OCI-LY3 (cell line): ENCODE data around the gene KIF17.

ENCODE experiments used
- H2AFZ ChIP-seq: fragments of 200-600, 300-600 bp; shearing (Covaris generic); 2 replicates; pipeline ENCODE4 v1.6.0; 2014; ENCODE audit warnings: antibody characterized with exemption, low read depth, low read length
- H3K27ac ChIP-seq: fragments of 200-600, 300-600 bp; sonication (generic); 2 replicates; pipeline ENCODE4 v1.5.1; 2014; ENCODE audit warnings: mild to moderate bottlenecking, low read length, moderate library complexity, mixed read lengths
- H3K27me3 ChIP-seq: fragments of 200-600, 300-600 bp; sonication (generic); 2 replicates; pipeline ENCODE4 v1.6.1; 2014; ENCODE audit warnings: low read depth, low read length, mixed read lengths
- H3K36me3 ChIP-seq: fragments of 200-600, 300-600 bp; sonication (generic); replicated peaks from 2 replicates; pipeline ENCODE3; 2014; ENCODE audit warnings: low read depth, low read length, mixed read lengths
- H3K4me1 ChIP-seq: fragments of 300-600, 200-600 bp; sonication (generic); 2 replicates; pipeline ENCODE4 v1.6.1; 2014; ENCODE audit warnings: low read length, mixed read lengths
- H3K4me2 ChIP-seq: fragments of 200-600, 300-600 bp; sonication (generic); 2 replicates; pipeline ENCODE4 v1.6.1; 2014; ENCODE audit warnings: low read length, mixed read lengths
- H3K4me3 ChIP-seq: fragments of 300-600, 200-600 bp; sonication (generic); 2 replicates; pipeline ENCODE4 v1.5.1; 2014; ENCODE audit warnings: antibody characterized with exemption, mild to moderate bottlenecking, low read length, moderate library complexity
- H3K79me2 ChIP-seq: fragments of 300-600, 200-600 bp; shearing (Covaris generic); 2 replicates; pipeline ENCODE4 v1.6.1; 2014; ENCODE audit warnings: mild to moderate bottlenecking, low read length, mixed read lengths
- H3K9ac ChIP-seq: fragments of 300-600, 200-600 bp; shearing (Covaris generic); 2 replicates; pipeline ENCODE4 v1.6.0; 2014; ENCODE audit warnings: mild to moderate bottlenecking, low read length, moderate library complexity
- H3K9me3 ChIP-seq: fragments of 200-600, 300-600 bp; shearing (Covaris generic); 2 replicates; pipeline ENCODE4 v1.6.1; 2014; ENCODE audit warnings: low read length, mixed read lengths; ENCODE audit not compliant: insufficient read depth
- H4K20me1 ChIP-seq: fragments of 200-600, 300-600 bp; sonication (generic); 2 replicates; pipeline ENCODE4 v1.6.1; 2016; ENCODE audit warnings: low read length, mixed read lengths; ENCODE audit not compliant: insufficient read depth
- EZH2phosphoT487 ChIP-seq: fragments of 200-600 bp; shearing (Covaris generic); IDR thresholded peaks from 2 replicates; pipeline ENCODE4 v1.6.1; 2018; ENCODE audit warnings: antibody characterized with exemption, mixed run types, low read depth
- TF ChIP-seq, protein P1 (sequence below): fragments of 200-600, 300-600 bp; sonication (generic); IDR thresholded peaks from 2 replicates; pipeline ENCODE4 v1.5.1; 2014; ENCODE audit warnings: antibody characterized with exemption, low read length, low read depth

KIF17 gene

DNA sequence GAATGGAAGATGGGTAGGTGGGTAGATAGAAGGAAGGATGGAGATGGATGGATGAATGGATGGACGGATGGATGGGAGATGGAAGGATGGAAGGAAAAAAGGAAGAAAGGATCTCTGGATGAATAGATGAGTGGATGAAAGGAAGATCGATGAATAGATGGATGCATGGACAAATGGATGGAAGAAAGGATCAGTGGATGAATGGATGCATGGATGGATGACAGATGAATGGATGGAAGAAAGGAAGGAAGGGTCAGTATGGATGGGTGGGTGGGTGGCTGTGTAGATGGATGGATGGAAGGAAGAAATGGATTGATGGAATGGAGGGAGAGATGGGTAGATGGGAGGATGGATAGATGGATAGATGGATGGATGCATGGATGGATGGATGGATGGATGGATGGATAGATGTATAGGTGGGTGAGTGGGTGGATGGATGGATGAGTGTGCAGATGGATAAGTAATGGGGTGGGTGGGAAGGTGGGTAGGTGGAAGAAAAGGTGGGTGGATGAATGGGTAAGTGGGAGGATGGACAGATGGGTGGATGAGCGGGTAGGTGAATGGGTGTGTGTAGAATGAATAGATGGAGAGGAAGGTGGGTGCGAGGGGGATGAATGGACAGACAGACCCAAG is 14.6 kb downstream of the KIF17 start:
- Histone ChIP-seq H3K36me3 (no peaks in the 10 kb centered on the region), H3K27ac (no peak overlapping the region)

GRCh38 chr1:20702416-20702815 is 15.4 kb downstream of the KIF17 start:
- TF ChIP-seq EZH2phosphoT487 = no peak
- TF ChIP-seq, protein P1, sequence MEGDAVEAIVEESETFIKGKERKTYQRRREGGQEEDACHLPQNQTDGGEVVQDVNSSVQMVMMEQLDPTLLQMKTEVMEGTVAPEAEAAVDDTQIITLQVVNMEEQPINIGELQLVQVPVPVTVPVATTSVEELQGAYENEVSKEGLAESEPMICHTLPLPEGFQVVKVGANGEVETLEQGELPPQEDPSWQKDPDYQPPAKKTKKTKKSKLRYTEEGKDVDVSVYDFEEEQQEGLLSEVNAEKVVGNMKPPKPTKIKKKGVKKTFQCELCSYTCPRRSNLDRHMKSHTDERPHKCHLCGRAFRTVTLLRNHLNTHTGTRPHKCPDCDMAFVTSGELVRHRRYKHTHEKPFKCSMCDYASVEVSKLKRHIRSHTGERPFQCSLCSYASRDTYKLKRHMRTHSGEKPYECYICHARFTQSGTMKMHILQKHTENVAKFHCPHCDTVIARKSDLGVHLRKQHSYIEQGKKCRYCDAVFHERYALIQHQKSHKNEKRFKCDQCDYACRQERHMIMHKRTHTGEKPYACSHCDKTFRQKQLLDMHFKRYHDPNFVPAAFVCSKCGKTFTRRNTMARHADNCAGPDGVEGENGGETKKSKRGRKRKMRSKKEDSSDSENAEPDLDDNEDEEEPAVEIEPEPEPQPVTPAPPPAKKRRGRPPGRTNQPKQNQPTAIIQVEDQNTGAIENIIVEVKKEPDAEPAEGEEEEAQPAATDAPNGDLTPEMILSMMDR = no peak
- Histone ChIP-seq H3K36me3 (no peaks in the 10 kb centered on the region), H3K27ac (no peak overlapping the region), H4K20me1 (no peaks in the 10 kb centered on the region), H3K4me3 (no peak overlapping the region), H3K79me2 (no peaks in the 10 kb centered on the region), H2AFZ (no peak overlapping the region), H3K4me1 (no peaks in the 10 kb centered on the region), H3K27me3 (no peaks in the 10 kb centered on the region), H3K4me2 (no peak overlapping the region), H3K9me3 (no peaks in the 10 kb centered on the region), H3K9ac (no peak overlapping the region)

More for the DNA sequence above, 14.6 kb downstream of the KIF17 start:
- H3K9ac ChIP-seq = no peak overlapping the region
- H3K9me3 ChIP-seq = no peaks in the 10 kb centered on the region
- H3K4me2 ChIP-seq = no peak overlapping the region
- no peak overlapping the region for H3K4me3 ChIP-seq
- no peaks in the 10 kb centered on the region for H3K4me1 ChIP-seq
- TF ChIP-seq EZH2phosphoT487 = no peak
- no peak overlapping the region for H2AFZ ChIP-seq
- H3K79me2 ChIP-seq = no peaks in the 10 kb centered on the region
- H4K20me1 ChIP-seq = no peaks in the 10 kb centered on the region
- H3K27me3 ChIP-seq = no peaks in the 10 kb centered on the region

DNA sequence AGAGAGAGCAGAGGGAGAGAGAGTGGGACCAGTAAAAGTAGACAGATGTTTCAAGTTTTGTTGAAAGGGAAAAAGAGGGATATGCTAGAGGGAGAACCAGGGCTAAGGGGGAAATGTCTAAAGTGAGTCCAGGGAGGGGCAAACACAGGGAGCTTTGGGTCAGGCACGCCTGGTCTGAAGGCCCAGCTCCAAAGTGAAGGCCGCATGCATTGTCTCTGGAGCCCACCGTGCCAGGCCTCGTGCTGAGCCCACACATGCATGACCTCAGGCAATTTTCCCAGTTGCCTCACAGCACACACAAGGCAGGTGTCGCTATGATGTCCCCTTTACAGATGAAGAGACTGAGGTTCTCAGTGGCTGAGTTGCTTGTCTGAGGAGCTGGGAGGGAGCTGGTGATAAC is 16.0 kb downstream of the KIF17 start:
- no peaks in the 10 kb centered on the region for H3K79me2 ChIP-seq
- H3K4me2 ChIP-seq = no peak overlapping the region
- no peaks in the 10 kb centered on the region for H4K20me1 ChIP-seq
- H3K36me3 ChIP-seq = no peaks in the 10 kb centered on the region
- H3K4me1 ChIP-seq = no peaks in the 10 kb centered on the region; the same call in 1 of the 2 replicates
- H3K9ac ChIP-seq = no peak overlapping the region
- H2AFZ ChIP-seq = no peak overlapping the region
- TF ChIP-seq, protein P1 = no peak
- no peak for TF ChIP-seq EZH2phosphoT487
- H3K4me3 ChIP-seq = no peak overlapping the region
- H3K9me3 ChIP-seq = no peaks in the 10 kb centered on the region
- no peaks in the 10 kb centered on the region for H3K27me3 ChIP-seq
- H3K27ac ChIP-seq = no peak overlapping the region

DNA sequence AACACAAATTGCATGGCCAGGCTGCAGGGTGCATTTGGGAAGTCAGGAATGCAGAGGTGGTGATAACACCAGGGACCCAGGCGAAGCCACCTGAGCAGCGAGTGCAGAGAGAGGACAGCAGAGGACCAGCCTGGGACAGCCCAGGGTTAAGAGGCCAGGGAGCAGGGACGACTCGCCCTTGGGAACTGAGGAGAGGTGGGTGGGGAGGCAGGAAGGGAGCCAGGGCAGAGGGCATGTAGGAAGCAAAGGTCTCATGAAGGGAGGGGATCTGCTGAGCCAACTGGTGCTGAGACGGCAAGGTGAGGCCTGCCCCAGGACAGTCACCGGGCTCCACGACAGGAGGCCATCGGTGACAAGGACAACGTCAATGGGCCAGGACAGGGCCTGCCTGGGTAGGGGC is 16.4 kb downstream of the KIF17 start:
- H3K9me3 ChIP-seq = no peaks in the 10 kb centered on the region
- no peaks in the 10 kb centered on the region for H4K20me1 ChIP-seq

More for the DNA sequence above, 16.4 kb downstream of the KIF17 start:
- Histone ChIP-seq H3K27me3 (no peaks in the 10 kb centered on the region), H3K36me3 (no peaks in the 10 kb centered on the region), H3K4me2 (no peak overlapping the region), H3K4me1 (no peaks in the 10 kb centered on the region; the same call in 1 of the 2 replicates), H3K9ac (no peak overlapping the region), H3K4me3 (no peak overlapping the region), H3K79me2 (no peaks in the 10 kb centered on the region), H2AFZ (no peak overlapping the region), H3K27ac (no peak overlapping the region)
- no peak for TF ChIP-seq EZH2phosphoT487
- TF ChIP-seq, protein P1 = no peak
